GM12878 (cell line): ENCODE measurements around the gene OTOP3. TPM values are rescaled to one million over a fixed set of nuclear protein-coding genes. Genes with fewer than 3 reads are reported as not detected.

Source experiments
- ATAC-seq: fragments of 200-7000 bp; cut with Tn5 transposase; 3 replicates; pipeline ENCODE4 v1.9.1; 2020; ENCODE audit warnings: mild to moderate bottlenecking, moderate library complexity
- BruUV-seq: library from RNA; stranded (reverse); fragments of 400-500 nt; replicated peaks from 2 replicates; lab custom pipeline; 2021; lab: Mats Ljungman, UMichigan
- CTCF ChIA-PET: fragments of 300-600 bp; sonication (Branson Sonifier 250); formaldehyde crosslinking; extraction: SDS; loops from one replicate; lab custom pipeline; 2021; ENCODE audit warnings: inconsistent platforms; lab: Yijun Ruan, JAX
- POLR2A ChIA-PET: fragments of 350-600 bp; formaldehyde crosslinking; extraction: SDS; loops from one replicate; lab custom pipeline; 2021; ENCODE audit warnings: inconsistent platforms; lab: Charles Lee
- RAD21 ChIA-PET: fragments of 300-600 bp; sonication (Branson Sonifier 250); formaldehyde crosslinking; loops from one replicate; lab custom pipeline; 2023; ENCODE audit warnings: antibody characterized with exemption; ENCODE audit not compliant: unreplicated experiment; lab: Charles Lee
- SMC1A ChIA-PET: fragments of 300-600 bp; sonication (Branson Sonifier 250); formaldehyde crosslinking; loops from one replicate; lab custom pipeline; 2023; ENCODE audit not compliant: unreplicated experiment, uncharacterized antibody; lab: Charles Lee
- DNase-seq: peaks from one replicate; pipeline ENCODE4 v3.0.0-alpha.2; 2011; ENCODE audit warnings: low read depth, low spot score
- FAIRE-seq: peaks from 3 replicates; lab custom pipeline; 2011; peaks lifted over from hg19 to GRCh38; lab: Jason Lieb, UNC
- H2AFZ ChIP-seq: 2 replicates; pipeline ENCODE4 v1.6.0; 2011; ENCODE audit warnings: low read depth, low read length, control low read depth; ENCODE audit not compliant: control insufficient read depth
- H3K27ac ChIP-seq: 2 replicates; pipeline ENCODE4 v1.5.1; 2011; ENCODE audit warnings: control low read depth; ENCODE audit not compliant: control insufficient read depth, insufficient read depth
- H3K27me3 ChIP-seq, 2 experiments: replicated peaks in 1 of 2; 2 replicates each; pipeline versions ENCODE4 v1.6.0 to v1.6.1; 2011; ENCODE audit warnings: low read length in 1 of 2; ENCODE audit not compliant: control insufficient read depth in 2 of 2, insufficient read depth in 2 of 2
- H3K36me3 ChIP-seq, 2 experiments: 2 replicates each; pipeline ENCODE4 v1.5.1; 2011; ENCODE audit warnings: low read length in 1 of 2; ENCODE audit not compliant: control insufficient read depth in 2 of 2, insufficient read depth in 2 of 2
- H3K4me1 ChIP-seq: 2 replicates; pipeline ENCODE4 v1.6.1; 2011; ENCODE audit warnings: mild to moderate bottlenecking, low read length, moderate library complexity, mixed read lengths; ENCODE audit not compliant: control insufficient read depth, insufficient read depth
- H3K4me2 ChIP-seq: 2 replicates; pipeline ENCODE4 v1.6.0; 2011; ENCODE audit warnings: control low read depth; ENCODE audit not compliant: control insufficient read depth, insufficient read depth
- H3K4me3 ChIP-seq: fragments of 200-600 bp; sonication (generic); 2 replicates; pipeline ENCODE4 v1.5.1; 2016
- H3K79me2 ChIP-seq: 2 replicates; pipeline ENCODE4 v1.6.0; 2011; ENCODE audit warnings: low read length; ENCODE audit not compliant: control insufficient read depth, insufficient read depth
- H3K9ac ChIP-seq: 2 replicates; pipeline ENCODE4 v1.8.0; 2011; ENCODE audit warnings: low read length, control low read depth, mixed read lengths; ENCODE audit not compliant: control insufficient read depth, insufficient read depth
- H3K9me3 ChIP-seq: replicated peaks from 3 replicates; pipeline ENCODE4 v1.5.1; 2011; ENCODE audit warnings: mild to moderate bottlenecking, low read length; ENCODE audit not compliant: control insufficient read depth, insufficient read depth
- H4K20me1 ChIP-seq: 2 replicates; pipeline ENCODE4 v1.6.0; 2011; ENCODE audit not compliant: control insufficient read depth, insufficient read depth
- MTA2 ChIP-seq: fragments of 450-650 bp; IDR thresholded peaks from 2 replicates; pipeline ENCODE4 v1.6.1; 2016; ENCODE audit warnings: low read depth, mild to moderate bottlenecking, moderate library complexity
- SIX5 ChIP-seq: IDR thresholded peaks from 2 replicates; pipeline ENCODE4 v1.6.1; 2011; ENCODE audit warnings: mild to moderate bottlenecking, low read depth, low read length, moderate library complexity; ENCODE audit not compliant: severe bottlenecking
- STAT1 ChIP-seq: fragments of 450-650 bp; conservative IDR thresholded peaks from 2 replicates; pipeline ENCODE4 v1.6.1; 2014; ENCODE audit warnings: antibody characterized with exemption, mild to moderate bottlenecking
- SUZ12 ChIP-seq: fragments of 200-600 bp; sonication (generic); IDR thresholded peaks from one replicate; pipeline ENCODE4 v1.6.1; 2018; ENCODE audit warnings: antibody characterized with exemption, mild to moderate bottlenecking; ENCODE audit not compliant: unreplicated experiment
- WRNIP1 ChIP-seq: IDR thresholded peaks from 2 replicates; pipeline ENCODE4 v1.6.1; 2011; ENCODE audit warnings: low read depth, low read length, improper control_type of control experiment, borderline replicate concordance
- YBX1 ChIP-seq: fragments of 450-650 bp; IDR thresholded peaks from 2 replicates; pipeline ENCODE4 v1.6.1; 2016; ENCODE audit warnings: antibody characterized with exemption
- ZNF687 ChIP-seq: fragments of 450-650 bp; IDR thresholded peaks from 2 replicates; pipeline ENCODE4 v1.6.1; 2017; ENCODE audit warnings: mild to moderate bottlenecking, moderate library complexity
- WGBS: methylation state at CpG from one replicate; pipeline ENCODE4 v1.1.6; 2016; ENCODE audit warnings: low lambda C conversion rate; ENCODE audit not compliant: insufficient replicate concordance, insufficient coverage; ENCODE audit errors: missing lambda C conversion rate; 5-methylcytosine and 5-hydroxymethylcytosine counted together
- in situ Hi-C: fragments of 300-500 bp; cut with MboI; formaldehyde crosslinking; loops from 9 replicates; pipeline ENCODE4 v1.14.3; 2018; ENCODE audit warnings: mixed read lengths
- intact Hi-C: fragments of 100-400 bp; cut with micrococcal nuclease; formaldehyde crosslinking; loops from one replicate; pipeline ENCODE4 v1.14.2; 2022; ENCODE audit not compliant: unreplicated experiment
- polyA plus RNA-seq, 11 experiments: library from polyadenylated mRNA; depleted of rRNA in 4 of 11; unstranded in 6 of 11; stranded (reverse) in 5 of 11; fragments of >200 nt; fragmentation: Nextera tagmentation in 4 of 11; fragmentation: Illumina TruSeq in 1 of 11; extraction: Ambion mirVana in 4 of 11; extraction: Trizol in 1 of 11; gene quantifications; 1 replicate in 1 of 11; 2 replicates in 10 of 11; pipeline versions ENCODE4 v1.2.1 to v1.2.3, GENCODE V29; 2011 to 2016; ENCODE audit warnings: inconsistent platforms in 2 of 11, missing spikeins in 2 of 11, low read depth in 1 of 11
- total RNA-seq, 4 experiments: library from RNA; depleted of rRNA in 3 of 4; stranded (reverse); fragments of >200 nt in 3 of 4; fragmentation: Illumina TruSeq in 1 of 4; extraction: Trizol in 1 of 4; gene quantifications; 2 replicates each; pipeline versions ENCODE4 v1.2.1 to v1.2.3, GENCODE V29; 2013 to 2021

Gene OTOP3
- total and polyA plus RNA-seq, 10 of the 15 experiments (the other 5 are each of a cell fraction or from before 2014, with no cell fraction given), result 0.03 to 0.06 TPM; not detected in 8

DNA sequence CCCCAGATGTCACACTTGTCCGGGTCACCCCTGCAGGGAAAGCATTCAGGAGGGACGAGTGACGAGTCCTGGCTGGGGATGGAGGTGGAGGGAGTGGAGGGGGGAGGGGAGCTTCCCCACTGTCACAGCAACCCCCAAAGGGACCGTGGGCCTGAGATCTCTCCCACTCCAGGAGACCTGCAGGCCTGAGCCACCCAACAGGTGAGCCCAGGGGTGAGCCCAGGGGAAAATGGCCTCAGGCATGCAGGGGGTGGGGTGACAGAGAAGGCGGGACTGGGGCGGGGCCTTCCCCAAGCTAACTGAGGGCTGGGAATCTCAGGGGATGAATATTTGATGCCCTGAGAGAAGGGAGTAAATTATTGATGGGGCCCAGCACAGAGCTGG is 15.1 kb upstream of the OTOP3 start (continued):
- TF ChIP-seq ZNF687 (no peak), SUZ12 (no peak), SIX5 (no peak), MTA2 (no peak)
- TF ChIP-seq, all 136 proteins: peak for 0

DNA sequence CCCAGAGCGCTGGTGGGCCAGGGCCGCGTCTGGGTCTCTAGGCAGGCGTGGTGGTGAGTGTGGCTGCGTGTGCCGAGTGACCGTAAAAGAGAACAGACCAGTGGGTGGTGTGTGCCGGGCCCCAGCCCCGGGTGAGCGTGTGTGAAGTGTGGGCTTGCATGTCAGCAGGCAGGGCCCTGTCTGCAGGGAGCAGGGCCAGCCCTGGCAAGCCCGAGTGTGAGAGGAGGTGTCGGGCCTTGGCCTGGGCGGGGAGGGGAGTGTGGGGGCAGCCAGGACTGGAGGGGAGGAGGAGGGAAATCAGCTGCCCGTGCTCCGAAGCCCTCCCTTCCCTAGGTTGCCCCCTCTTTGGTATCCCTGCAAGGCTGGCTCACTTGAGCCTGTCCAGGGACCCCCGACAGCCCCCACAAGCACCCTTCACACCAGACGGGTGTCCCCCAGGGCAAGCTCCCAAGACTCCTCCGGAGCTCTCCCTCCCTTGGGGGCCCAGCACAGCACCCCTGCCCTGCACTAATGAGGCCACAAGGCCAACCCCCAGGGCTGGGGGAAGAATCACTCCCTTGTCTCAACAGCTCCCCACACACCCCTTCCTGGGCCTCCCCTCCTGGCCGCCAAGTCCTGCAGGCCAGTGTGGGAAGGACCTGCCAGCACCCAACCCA is 14.5 kb upstream of the OTOP3 start:
- in situ Hi-C loops (loop anchor here (5.0 kb wide), 1 partner anchor 36 kb away; no protein-coding TSS in a partner anchor), intact Hi-C loops (no loop called here)
- H3K4me2 ChIP-seq, result no peak overlapping the region
- ChIA-PET SMC1A (interaction anchor here (1.5 to 3.0 kb wide), 2 partner anchors 36 to 40 kb away, joined by 5 to 10 read pairs; no protein-coding TSS in a partner anchor), RAD21 (interaction anchor here (0.7 to 8.1 kb wide), 3 partner anchors 36 to 279 kb away, joined by 4 to 73 read pairs (median 4); no protein-coding TSS in a partner anchor)
- no TSS peak for BruUV-seq
- H4K20me1 ChIP-seq, result no peaks in the 10 kb centered on the region
- H3K9me3 ChIP-seq, result no peaks in the 10 kb centered on the region
- no peak for FAIRE-seq
- no peak for DNase-seq
- no peak overlapping the region for H3K27ac ChIP-seq
- no peaks in the 10 kb centered on the region for H3K36me3 ChIP-seq
- H3K79me2 ChIP-seq, result no peaks in the 10 kb centered on the region
- ATAC-seq, result no peak
- TF ChIP-seq STAT1 (no peak), WRNIP1 (no peak), YBX1 (no peak)
- TF ChIP-seq, all 136 proteins: peak for 0
- H3K4me1 ChIP-seq, result no peaks in the 10 kb centered on the region
- WGBS, result 29% methylated on average over 16 of the region's 19 CpGs
- H3K27me3 ChIP-seq, result peaks cover 11 to 16% of the 10 kb centered on the region in 2 experiments
- ChIA-PET CTCF (interaction anchor here (12.6 kb wide), 1 partner anchor 36 kb away, joined by 274 read pairs; no protein-coding TSS in a partner anchor), POLR2A (interaction anchor here (0.7 kb wide), 1 partner anchor 47 kb away, joined by 3 read pairs; no protein-coding TSS in a partner anchor)
- no peak overlapping the region for H3K4me3 ChIP-seq
- no peak overlapping the region for H2AFZ ChIP-seq
- no peak overlapping the region for H3K9ac ChIP-seq
